Skeletal muscle satellite cell (primary cell): ENCODE results near the gene GPI.

Experiments used
- H3K27me3 ChIP-seq: 2 replicates; pipeline ENCODE4 v1.7.0; 2013; ENCODE audit warnings: low read length; ENCODE audit not compliant: control insufficient read depth, insufficient read depth
- H3K36me3 ChIP-seq: 2 replicates; pipeline ENCODE4 v1.7.0; 2013; ENCODE audit warnings: mild to moderate bottlenecking, control low read depth, low read length; ENCODE audit not compliant: insufficient read depth
- H3K4me1 ChIP-seq: 2 replicates; pipeline ENCODE4 v1.7.0; 2013; ENCODE audit warnings: low read length; ENCODE audit not compliant: control insufficient read depth, insufficient read depth
- H3K4me2 ChIP-seq: 2 replicates; pipeline ENCODE4 v1.7.0; 2013; ENCODE audit warnings: mild to moderate bottlenecking, low read length
- H3K4me3 ChIP-seq: 2 replicates; pipeline ENCODE4 v1.7.0; 2013; ENCODE audit warnings: low read length
- H3K9ac ChIP-seq: 2 replicates; pipeline ENCODE4 v1.7.0; 2013; ENCODE audit warnings: mild to moderate bottlenecking, low read depth, low read length, moderate library complexity
- H3K9me3 ChIP-seq: replicated peaks from 2 replicates; pipeline ENCODE4 v1.7.0; 2013; ENCODE audit warnings: mild to moderate bottlenecking, control low read depth, low read length

The GPI gene

GRCh38 chr19:34436716-34437115, 71.7 kb downstream of the GPI start:
- no peak overlapping the region for H3K4me3 ChIP-seq
- H3K9ac ChIP-seq: no peak overlapping the region
- peaks cover 68% of the 10 kb centered on the region for H3K36me3 ChIP-seq
- H3K4me1 ChIP-seq: peaks cover 1% of the 10 kb centered on the region
- H3K9me3 ChIP-seq: no peaks in the 10 kb centered on the region
- no peaks in the 10 kb centered on the region for H3K27me3 ChIP-seq
- H3K4me2 ChIP-seq: no peak overlapping the region

- no peak overlapping the region for H3K9ac ChIP-seq
- H3K4me1 ChIP-seq: peaks cover 10% of the 10 kb centered on the region
- peaks cover 77% of the 10 kb centered on the region for H3K36me3 ChIP-seq
- H3K27me3 ChIP-seq: no peaks in the 10 kb centered on the region
- no peak overlapping the region for H3K4me2 ChIP-seq
- H3K4me3 ChIP-seq: no peak overlapping the region
- H3K9me3 ChIP-seq: no peaks in the 10 kb centered on the region
These were observed 83.2 kb downstream of the GPI start for GRCh38 chr19:34448191-34448590.
